HCT116 (cell line): ENCODE results near the gene KDM7A. TPM values are rescaled to one million over a fixed set of nuclear protein-coding genes. Genes with fewer than 3 reads are reported as not detected.

Source experiments
- ATAC-seq: fragments of 200-7000 bp; cut with Tn5 transposase; 2 replicates; pipeline ENCODE4 v1.9.1; 2020; ENCODE audit warnings: mild to moderate bottlenecking, moderate library complexity
- BruUV-seq: library from RNA; stranded (reverse); fragments of 400-500 nt; replicated peaks from 2 replicates; lab custom pipeline; 2021; lab: Mats Ljungman, UMichigan
- CTCF ChIA-PET: fragments of 300-600 bp; sonication (Branson Sonifier 250); formaldehyde crosslinking; loops from one replicate; lab custom pipeline; 2021; ENCODE audit warnings: antibody characterized with exemption; lab: Charles Lee
- POLR2A ChIA-PET: fragments of 300-600, 350-600 bp; sonication (Branson Sonifier 250); formaldehyde crosslinking; loops from one replicate; lab custom pipeline; 2021; ENCODE audit warnings: antibody characterized with exemption; lab: Charles Lee
- RAD21 ChIA-PET, 2 experiments: fragments of 300-600 bp; sonication (Branson Sonifier 250); formaldehyde crosslinking; loops; one replicate each; lab custom pipeline; 2023; ENCODE audit warnings: low total read pairs in 2 of 2; ENCODE audit not compliant: uncharacterized antibody in 2 of 2, unreplicated experiment in 2 of 2, low non-redundant PET in 1 of 2; lab: Charles Lee
- DNase-seq: peaks from one replicate; pipeline ENCODE4 v3.0.0-alpha.2; 2010; ENCODE audit warnings: low read depth, low spot score
- H2AFZ ChIP-seq: fragments of 200-600 bp; shearing (Covaris generic), sonication (generic); 2 replicates; pipeline ENCODE4 v1.6.1; 2017; ENCODE audit warnings: low read depth, mixed run types, mixed read lengths, antibody characterized with exemption, low read length; ENCODE audit not compliant: poor library complexity, severe bottlenecking
- H3K27ac ChIP-seq: 2 replicates; pipeline ENCODE4 v1.5.1; 2012; ENCODE audit warnings: low read depth, low read length
- H3K27me3 ChIP-seq: fragments of 200-600 bp; sonication (generic); 2 replicates; pipeline ENCODE4 v1.6.1; 2016; ENCODE audit warnings: mixed run types, low read length, mixed read lengths; ENCODE audit not compliant: insufficient read depth
- H3K36me3 ChIP-seq, 2 experiments: fragments of 200-500 bp in 1 of 2; fragments of 200-600 bp in 1 of 2; sonication (Bioruptor generic) in 1 of 2; sonication (generic) in 1 of 2; 2 replicates each; pipeline versions ENCODE4 v1.5.1 to v1.6.1; 2014 to 2016; ENCODE audit warnings: low read length in 2 of 2, inconsistent platforms in 1 of 2, mixed read lengths in 1 of 2, mixed run types in 1 of 2; ENCODE audit not compliant: insufficient read depth in 2 of 2, control insufficient read depth in 1 of 2
- H3K4me1 ChIP-seq, 2 experiments: fragments of 200-600 bp in 1 of 2; sonication (generic) in 1 of 2; 2 replicates each; pipeline versions ENCODE4 v1.5.1 to v1.6.1; 2012 to 2017; ENCODE audit warnings: low read length in 2 of 2, inconsistent platforms in 1 of 2, mild to moderate bottlenecking in 1 of 2, mixed read lengths in 1 of 2, mixed run types in 1 of 2, moderate library complexity in 1 of 2; ENCODE audit not compliant: insufficient read depth in 2 of 2, control insufficient read depth in 1 of 2
- H3K4me2 ChIP-seq: fragments of 200-600 bp; sonication (generic); 2 replicates; pipeline ENCODE4 v1.6.1; 2017; ENCODE audit warnings: mixed run types, low read length, mixed read lengths
- H3K4me3 ChIP-seq, 2 experiments: fragments of 200-600 bp in 1 of 2; sonication (generic) in 1 of 2; replicated peaks in 1 of 2; 2 replicates each; pipeline ENCODE4 v1.5.1; 2011 to 2016; ENCODE audit warnings: low read length in 2 of 2, control low read depth in 1 of 2, low read depth in 1 of 2, mild to moderate bottlenecking in 1 of 2, mixed read lengths in 1 of 2, mixed run types in 1 of 2
- H3K79me2 ChIP-seq: fragments of 200-600 bp; sonication (generic); 2 replicates; pipeline ENCODE4 v1.6.1; 2017; ENCODE audit warnings: mild to moderate bottlenecking, mixed run types, low read length, moderate library complexity, mixed read lengths; ENCODE audit not compliant: insufficient read depth
- H3K9ac ChIP-seq: fragments of 200-600 bp; sonication (generic); 2 replicates; pipeline ENCODE4 v1.6.1; 2016; ENCODE audit warnings: low read length, mixed read lengths
- H3K9me2 ChIP-seq: fragments of 200-600 bp; sonication (generic), shearing (Covaris generic); 2 replicates; pipeline ENCODE4 v1.6.1; 2017; ENCODE audit warnings: mixed run types, mild to moderate bottlenecking, moderate library complexity; ENCODE audit not compliant: insufficient read depth
- H3K9me3 ChIP-seq, 2 experiments: fragments of 200-500 bp in 1 of 2; fragments of 200-600 bp in 1 of 2; sonication (Bioruptor generic) in 1 of 2; sonication (generic) in 1 of 2; 2 replicates each; pipeline ENCODE4 v1.6.1; 2014 to 2017; ENCODE audit warnings: low read length in 2 of 2, mixed read lengths in 2 of 2, inconsistent platforms in 1 of 2, low read depth in 1 of 2, mild to moderate bottlenecking in 1 of 2, mixed run types in 1 of 2, moderate library complexity in 1 of 2; ENCODE audit not compliant: control insufficient read depth in 1 of 2, insufficient read depth in 1 of 2
- H4K20me1 ChIP-seq: fragments of 200-600 bp; sonication (generic), shearing (Covaris generic); 2 replicates; pipeline ENCODE4 v1.6.1; 2017; ENCODE audit warnings: mixed run types, mild to moderate bottlenecking, moderate library complexity; ENCODE audit not compliant: insufficient read depth
- CEBPB ChIP-seq: IDR thresholded peaks from 2 replicates; pipeline ENCODE4 v1.6.1; 2012; ENCODE audit warnings: low read depth
- CTCF ChIP-seq, 3 experiments: fragments of 200-600 bp in 1 of 3; sonication (generic) in 1 of 3; IDR thresholded peaks in 2 of 3; conservative IDR thresholded peaks in 1 of 3; 2 replicates each; pipeline ENCODE4 v1.5.1; 2012 to 2017; ENCODE audit warnings: low read depth in 2 of 3, low read length in 2 of 3, antibody characterized with exemption in 1 of 3, borderline replicate concordance in 1 of 3, control low read depth in 1 of 3, mild to moderate bottlenecking in 1 of 3, mixed read lengths in 1 of 3, mixed run types in 1 of 3, moderate library complexity in 1 of 3; ENCODE audit not compliant: insufficient read depth in 1 of 3
- EGR1 ChIP-seq: IDR thresholded peaks from 2 replicates; pipeline ENCODE4 v1.6.1; 2012; ENCODE audit warnings: low read depth
- EZH2 ChIP-seq: fragments of 200-600 bp; sonication (generic); IDR thresholded peaks from 2 replicates; pipeline ENCODE4 v1.6.1; 2017; ENCODE audit warnings: antibody characterized with exemption, mixed run types
- FOSL1 ChIP-seq: IDR thresholded peaks from 2 replicates; pipeline ENCODE4 v1.6.1; 2012; ENCODE audit warnings: low read depth
- JUND ChIP-seq: IDR thresholded peaks from 2 replicates; pipeline ENCODE4 v1.6.1; 2012
- MAX ChIP-seq: IDR thresholded peaks from 2 replicates; pipeline ENCODE4 v1.6.1; 2012
- POLR2AphosphoS5 ChIP-seq: IDR thresholded peaks from 2 replicates; pipeline ENCODE4 v1.6.1; 2011; ENCODE audit warnings: mild to moderate bottlenecking, low read depth, low read length, moderate library complexity
- RAD21 ChIP-seq: IDR thresholded peaks from 2 replicates; pipeline ENCODE4 v1.6.1; 2012; ENCODE audit warnings: low read depth, mild to moderate bottlenecking
- REST ChIP-seq: IDR thresholded peaks from 2 replicates; pipeline ENCODE4 v1.6.1; 2012; ENCODE audit warnings: low read depth
- SIN3A ChIP-seq: IDR thresholded peaks from 2 replicates; pipeline ENCODE4 v1.6.1; 2012; ENCODE audit warnings: low read depth
- SP1 ChIP-seq: IDR thresholded peaks from 2 replicates; pipeline ENCODE4 v1.6.1; 2012; ENCODE audit warnings: low read depth
- SRF ChIP-seq: IDR thresholded peaks from 2 replicates; pipeline ENCODE4 v1.6.1; 2012; ENCODE audit warnings: low read depth
- TCF7L2 ChIP-seq: IDR thresholded peaks from 2 replicates; pipeline ENCODE4 v1.7.0; 2011; ENCODE audit warnings: borderline replicate concordance, inconsistent platforms; ENCODE audit not compliant: insufficient read depth, insufficient read length; ENCODE audit errors: extremely low read depth
- YY1 ChIP-seq: IDR thresholded peaks from 2 replicates; pipeline ENCODE4 v1.6.1; 2011; ENCODE audit warnings: low read length, low read depth, moderate library complexity, mild to moderate bottlenecking; ENCODE audit not compliant: insufficient replicate concordance; ENCODE audit errors: extremely low read depth
- ZBTB33 ChIP-seq: IDR thresholded peaks from 2 replicates; pipeline ENCODE4 v1.6.1; 2011; ENCODE audit warnings: mild to moderate bottlenecking, low read length, moderate library complexity; ENCODE audit not compliant: insufficient replicate concordance; ENCODE audit errors: extremely low read depth
- ZFX ChIP-seq: fragments of 450-650 bp; IDR thresholded peaks from 2 replicates; pipeline ENCODE4 v1.6.1; 2017
- ZNF274 ChIP-seq: fragments of 200-500 bp; sonication (Bioruptor generic); IDR thresholded peaks from 2 replicates; pipeline ENCODE4 v1.6.1; 2014; ENCODE audit warnings: mild to moderate bottlenecking, low read depth, low read length, inconsistent platforms
- intact Hi-C: fragments of 100-400 bp; cut with micrococcal nuclease; formaldehyde crosslinking; loops from 2 replicates; pipeline ENCODE4 v1.10.0; 2022
- total RNA-seq: library from RNA; stranded (reverse); gene quantifications from one replicate; pipeline ENCODE4 v1.2.1, GENCODE V29; 2021; ENCODE audit not compliant: unreplicated experiment

KDM7A gene
- total RNA-seq, 1 experiment from 2014 or later = 11.6 TPM

- Histone ChIP-seq H3K36me3 (peaks cover 0 to 3% of the 10 kb centered on the region in 2 experiments; a peak in 1 of 4 replicates), H3K9me3 (no peaks in the 10 kb centered on the region), H3K9ac (no peak overlapping the region), H4K20me1 (no peaks in the 10 kb centered on the region), H3K4me3 (no peak overlapping the region), H2AFZ (no peak overlapping the region), H3K27ac (no peak overlapping the region), H3K9me2 (no peaks in the 10 kb centered on the region), H3K4me1 (no peaks in the 10 kb centered on the region), H3K4me2 (no peak overlapping the region), H3K79me2 (no peaks in the 10 kb centered on the region; the same call in 1 of the 2 replicates), H3K27me3 (no peaks in the 10 kb centered on the region)
- RAD21 ChIA-PET = no interaction called here
- no peak for ATAC-seq
- no peak for DNase-seq
- TF ChIP-seq SP1 = no peak
- TF ChIP-seq SIN3A = no peak
- TF ChIP-seq CEBPB = no peak
- no peak for TF ChIP-seq TCF7L2
- TF ChIP-seq JUND = no peak
- TF ChIP-seq SRF = no peak
- TF ChIP-seq FOSL1 = no peak
- no peak for TF ChIP-seq MAX
- no peak for TF ChIP-seq EZH2
- TF ChIP-seq REST = no peak
- TF ChIP-seq ZNF274 = no peak
- TF ChIP-seq CTCF (IDR thresholded peaks at IDR 0.05 in 2 of 3, conservative IDR thresholded peaks at IDR 0.05 in 1 of 3; ENCODE audit: borderline replicate concordance in 1 of 3, insufficient read depth in 1 of 3, low read depth in 2 of 3, low read length in 2 of 3) = no peak
- TF ChIP-seq ZFX = no peak
- TF ChIP-seq YY1 = no peak
- TF ChIP-seq ZBTB33 = no peak
- no peak for TF ChIP-seq POLR2AphosphoS5
- TF ChIP-seq EGR1 = no peak
- no peak for TF ChIP-seq RAD21
- BruUV-seq = no TSS peak
- CTCF ChIA-PET = no interaction called here
- POLR2A ChIA-PET = no interaction called here
- intact Hi-C loops = no loop called here
These were observed 125.0 kb downstream of the KDM7A start for GRCh38 chr7:140051820-140052219.
